IPS-18a (cell line): ENCODE data around the gene AKIRIN2.

Experiments used
- H3K27ac ChIP-seq: one replicate; pipeline ENCODE4 v1.5.1; 2013; ENCODE audit warnings: low read length
- H3K27me3 ChIP-seq: one replicate; pipeline ENCODE4 v1.6.1; 2013; ENCODE audit warnings: mild to moderate bottlenecking, low read length; ENCODE audit not compliant: control insufficient read depth, insufficient read depth
- H3K36me3 ChIP-seq: one replicate; pipeline ENCODE4 v1.6.1; 2013; ENCODE audit warnings: low read depth, low read length; ENCODE audit not compliant: control insufficient read depth
- H3K4me1 ChIP-seq: one replicate; pipeline ENCODE4 v1.6.1; 2013; ENCODE audit warnings: low read depth, low read length; ENCODE audit not compliant: control insufficient read depth
- H3K4me3 ChIP-seq: one replicate; pipeline ENCODE4 v1.5.1; 2013; ENCODE audit warnings: low read length
- H3K9ac ChIP-seq: one replicate; pipeline ENCODE4 v1.6.1; 2013; ENCODE audit warnings: mild to moderate bottlenecking, low read length, moderate library complexity
- H3K9me3 ChIP-seq: one replicate; pipeline ENCODE4 v1.6.1; 2013; ENCODE audit warnings: low read depth, low read length; ENCODE audit not compliant: control insufficient read depth

The AKIRIN2 gene

GRCh38 chr6:87639373-87639772 is 62.7 kb downstream of the AKIRIN2 start:
- Histone ChIP-seq H3K27me3 (no peaks in the 10 kb centered on the region), H3K4me1 (no peaks in the 10 kb centered on the region), H3K27ac (no peak overlapping the region), H3K9me3 (no peaks in the 10 kb centered on the region), H3K4me3 (no peak overlapping the region), H3K9ac (no peak overlapping the region), H3K36me3 (peaks cover 32% of the 10 kb centered on the region)

GRCh38 chr6:87637106-87637505 is 64.9 kb downstream of the AKIRIN2 start:
- H3K9me3 ChIP-seq: no peaks in the 10 kb centered on the region
- peaks cover 36% of the 10 kb centered on the region for H3K36me3 ChIP-seq
- H3K4me3 ChIP-seq: no peak overlapping the region
- H3K27ac ChIP-seq: no peak overlapping the region
- no peaks in the 10 kb centered on the region for H3K27me3 ChIP-seq
- no peaks in the 10 kb centered on the region for H3K4me1 ChIP-seq
- no peak overlapping the region for H3K9ac ChIP-seq

DNA sequence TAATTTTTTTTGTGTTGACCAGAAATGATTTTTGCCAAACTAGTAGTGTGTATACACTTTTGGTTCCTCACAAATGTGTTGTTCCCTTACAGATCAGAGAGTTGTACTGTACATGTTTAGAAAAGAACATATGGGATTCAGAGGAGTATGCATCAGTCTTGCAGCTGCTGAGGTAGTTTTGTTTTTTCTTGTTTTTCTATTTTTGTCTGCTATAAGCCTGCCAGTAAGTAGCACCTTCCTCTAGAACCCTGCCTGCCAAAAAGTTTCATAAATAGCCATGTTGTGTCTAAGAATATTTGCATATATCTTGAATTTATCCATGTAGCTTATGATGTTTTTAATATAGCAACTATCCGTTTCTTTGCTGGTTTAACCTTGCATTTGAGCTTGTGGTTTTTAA is 65.7 kb downstream of the AKIRIN2 start:
- Histone ChIP-seq H3K36me3 (peaks cover 36% of the 10 kb centered on the region), H3K9ac (no peak overlapping the region), H3K4me3 (no peak overlapping the region), H3K9me3 (no peaks in the 10 kb centered on the region), H3K4me1 (no peaks in the 10 kb centered on the region), H3K27me3 (no peaks in the 10 kb centered on the region), H3K27ac (no peak overlapping the region)

GRCh38 chr6:87633851-87634250 is 68.2 kb downstream of the AKIRIN2 start:
- no peaks in the 10 kb centered on the region for H3K9me3 ChIP-seq
- no peaks in the 10 kb centered on the region for H3K27me3 ChIP-seq
- no peak overlapping the region for H3K4me3 ChIP-seq
- no peaks in the 10 kb centered on the region for H3K4me1 ChIP-seq
- peaks cover 29% of the 10 kb centered on the region for H3K36me3 ChIP-seq
- no peak overlapping the region for H3K9ac ChIP-seq
- no peak overlapping the region for H3K27ac ChIP-seq

- H3K4me3 ChIP-seq: no peak overlapping the region
- H3K9me3 ChIP-seq: no peaks in the 10 kb centered on the region
- H3K4me1 ChIP-seq: no peaks in the 10 kb centered on the region
- no peak overlapping the region for H3K9ac ChIP-seq
- H3K36me3 ChIP-seq: peaks cover 22% of the 10 kb centered on the region
- no peak overlapping the region for H3K27ac ChIP-seq
- no peaks in the 10 kb centered on the region for H3K27me3 ChIP-seq
Measured at GRCh38 chr6:87630746-87631145, 71.3 kb downstream of the AKIRIN2 start.

DNA sequence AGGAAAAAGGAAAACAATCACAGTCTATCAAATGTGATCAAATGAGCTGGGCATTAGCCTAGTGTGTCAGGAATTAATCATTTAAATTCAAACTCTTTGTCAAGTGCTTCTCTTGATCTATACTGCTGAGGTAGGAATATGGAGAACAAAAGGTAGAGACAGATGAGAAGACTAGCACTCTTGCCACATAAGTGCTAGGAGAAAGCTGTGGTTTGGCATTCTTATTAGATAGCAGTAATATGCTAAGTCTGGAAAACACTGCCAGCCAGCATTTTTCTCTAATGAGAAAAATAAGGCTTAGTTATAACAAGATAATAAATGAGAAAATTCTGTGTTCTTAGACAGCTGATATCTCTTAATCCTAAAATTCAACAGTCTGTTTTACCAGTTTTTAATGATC is 73.2 kb downstream of the AKIRIN2 start:
- Histone ChIP-seq H3K4me3 (no peak overlapping the region), H3K27ac (no peak overlapping the region), H3K9me3 (no peaks in the 10 kb centered on the region), H3K4me1 (no peaks in the 10 kb centered on the region), H3K27me3 (no peaks in the 10 kb centered on the region), H3K9ac (no peak overlapping the region), H3K36me3 (peaks cover 15% of the 10 kb centered on the region)

DNA sequence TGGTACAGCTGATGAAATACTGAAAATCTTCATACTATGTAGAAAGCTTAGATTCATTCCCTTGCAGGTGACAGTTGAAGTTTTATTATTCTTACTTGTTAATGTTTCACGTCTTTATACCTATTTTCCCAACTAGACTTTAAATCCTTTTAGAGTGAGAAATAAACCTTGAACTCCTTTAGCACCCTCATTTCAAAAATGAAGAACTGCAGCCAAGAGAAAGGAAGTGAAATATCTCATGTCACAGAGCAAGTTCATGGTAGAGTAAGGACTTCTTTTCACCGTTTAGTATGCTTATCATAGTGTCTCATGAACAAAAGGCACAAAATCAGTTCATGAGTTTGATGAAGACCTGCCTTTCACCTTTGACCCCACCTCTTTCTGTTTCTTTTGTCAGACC is 73.6 kb downstream of the AKIRIN2 start:
- H3K9ac ChIP-seq: no peak overlapping the region

More for the DNA sequence above, 73.6 kb downstream of the AKIRIN2 start:
- H3K27me3 ChIP-seq: no peaks in the 10 kb centered on the region
- peaks cover 16% of the 10 kb centered on the region for H3K36me3 ChIP-seq
- H3K9me3 ChIP-seq: no peaks in the 10 kb centered on the region
- no peak overlapping the region for H3K4me3 ChIP-seq
- no peaks in the 10 kb centered on the region for H3K4me1 ChIP-seq
- H3K27ac ChIP-seq: no peak overlapping the region
